Left lung (tissue), 14 donors: ENCODE data around the gene CA12. TPM values are rescaled to one million over a fixed set of nuclear protein-coding genes. Genes with fewer than 3 reads are reported as not detected.

ENCODE experiments used
- ATAC-seq: fragments of 200-7000 bp; cut with Tn5 transposase; one replicate; pipeline ENCODE4 v1.9.1; 2020; ENCODE audit warnings: moderate library complexity
- DNase-seq, 4 donors: peaks; one replicate each; pipeline ENCODE4 v3.0.0-alpha.2; 2013 to 2020
- H3K27ac ChIP-seq, 2 donors: fragments of 200-600 bp; sonication (generic) in 1 of 2; one replicate each; pipeline versions ENCODE4 v1.5.0 to v1.8.0; 2020 to 2021
- H3K27me3 ChIP-seq, 2 donors: fragments of 200-600 bp; sonication (generic) in 1 of 2; one replicate each; pipeline versions ENCODE4 v1.5.0 to v1.8.0; 2020 to 2021
- H3K36me3 ChIP-seq, 2 donors: fragments of 200-600 bp; sonication (generic) in 1 of 2; one replicate each; pipeline versions ENCODE4 v1.5.0 to v1.8.0; 2020 to 2021
- H3K4me1 ChIP-seq, 2 donors: fragments of 200-600 bp; one replicate each; pipeline ENCODE4 v1.8.0; 2021
- H3K4me3 ChIP-seq, 2 donors: fragments of 200-600 bp; sonication (generic) in 1 of 2; one replicate each; pipeline versions ENCODE4 v1.5.0 to v1.8.0; 2020 to 2021; ENCODE audit warnings: mild to moderate bottlenecking in 1 of 2
- H3K9me3 ChIP-seq, 2 donors: fragments of 200-600 bp; sonication (generic) in 1 of 2; one replicate each; pipeline versions ENCODE4 v1.5.0 to v1.8.0; 2020 to 2021
- CTCF ChIP-seq, 2 donors: fragments of 200-600 bp; sonication (generic) in 1 of 2; IDR thresholded peaks; one replicate each; pipeline versions ENCODE4 v1.5.0 to v1.8.0; 2021; ENCODE audit warnings: antibody characterized with exemption in 2 of 2
- intact Hi-C, 2 donors: fragments of 100-400 bp; cut with DNase I; formaldehyde crosslinking; loops; one replicate each; pipeline versions ENCODE4 v1.11.2 to v1.14.2; 2022
- long read RNA-seq, 12 donors: library from polyadenylated mRNA in 2 of 12; unstranded in 2 of 12; transcript quantifications; one replicate each; pipeline ENCODE4 v2.0.0 and lab custom pipeline, GENCODE V29; 2019 to 2026
- polyA plus RNA-seq, 6 donors: library from polyadenylated mRNA; unstranded; fragments of 120-200 nt; gene quantifications; one replicate each; pipeline ENCODE4 v1.2.1, GENCODE V29; 2013; ENCODE audit not compliant: insufficient read length in 6 of 6
- total RNA-seq, 2 donors: library from RNA; stranded (reverse); fragmentation: NEBNext Ultra II Directional; extraction: Animal tissue kit (Norgen Biotek cat#: 25700); gene quantifications; one replicate each; pipeline ENCODE4 v1.2.1, GENCODE V29; 2021
- donor health status: DM: no; HTN: yes; CAD: no.
- donor health status: DM: no; HTN: no; CAD: no.

CA12 gene
- total RNA-seq (10 to 100 TPM; 12.2 to 20.5 TPM), polyA plus RNA-seq (1 to 10 TPM; 1.6 to 7.9 (median 3.6) TPM)
- long read RNA-seq, donor 1 = 0 reads
- long read RNA-seq, donor 2, full-length matches to known transcripts = 1 of 1 reads
- long read RNA-seq, donor 2, partial matches to known transcripts = 0 of 1 reads
- long read RNA-seq, donor 2, other reads (novel, unspliced or antisense) = 0 of 1 reads
- long read RNA-seq, donor 3 = 0 reads
- long read RNA-seq, donor 4, full-length matches to known transcripts = 2 of 4 reads
- long read RNA-seq, donor 4, partial matches to known transcripts = 0 of 4 reads
- long read RNA-seq, donor 4, other reads (novel, unspliced or antisense) = 2 of 4 reads
- long read RNA-seq, donor 5 = 0 reads
- long read RNA-seq, donor 6 = 0 reads
- long read RNA-seq, donor 7, full-length matches to known transcripts = 1 of 1 reads
- long read RNA-seq, donor 7, partial matches to known transcripts = 0 of 1 reads
- long read RNA-seq, donor 7, other reads (novel, unspliced or antisense) = 0 of 1 reads
- long read RNA-seq, donor 8 = 0 reads
- long read RNA-seq, donor 9 = 0 reads
- long read RNA-seq, donor 10, full-length matches to known transcripts = 3 of 4 reads
- long read RNA-seq, donor 10, partial matches to known transcripts = 0 of 4 reads
- long read RNA-seq, donor 10, other reads (novel, unspliced or antisense) = 1 of 4 reads
- long read RNA-seq, donor 11 = 0 reads
- long read RNA-seq, donor 12 = 0 reads

- peak within 1 kb of the TSS; percentile 31 to 34 for H3K4me3 ChIP-seq
- H3K36me3 ChIP-seq = no peaks in the 10 kb centered on the region
- intact Hi-C loops = no loop called here
- ATAC-seq (peak; percentile 79), DNase-seq (peak in 3 of 4 donors; percentile 31 to 87 (median 39))
- no peak within 1 kb of the TSS for H3K27ac ChIP-seq
- no peak for TF ChIP-seq CTCF (IDR thresholded peaks at IDR 0.05)
- no peaks in the 10 kb centered on the region for H3K9me3 ChIP-seq
- peaks cover 0 to 21% of the 10 kb centered on the region in 2 donors for H3K4me1 ChIP-seq
- H3K27me3 ChIP-seq = peaks cover 3 to 59% of the 10 kb centered on the region in 2 donors
Measured at GRCh38 chr15:63381301-63382204, at the start of gene CA12. Gene CA12 (minus strand): TSS chr15:63381846. CDS start chr15:63381720, 126 bp downstream.

- Histone ChIP-seq H3K27me3 (no peaks in the 10 kb centered on the region), H3K4me3 (no peak overlapping the region), H3K4me1 (no peaks in the 10 kb centered on the region), H3K27ac (no peak overlapping the region), H3K9me3 (no peaks in the 10 kb centered on the region), H3K36me3 (no peaks in the 10 kb centered on the region)
- ATAC-seq (no peak), DNase-seq (no peak)
- intact Hi-C loops = no loop called here
- TF ChIP-seq CTCF (IDR thresholded peaks at IDR 0.05) = no peak
Measured at GRCh38 chr15:63430766-63431451, 49.3 kb upstream of the CA12 start.

GRCh38 chr15:63426552-63426951 is 44.9 kb upstream of the CA12 start:
- no peaks in the 10 kb centered on the region for H3K27me3 ChIP-seq
- H3K9me3 ChIP-seq = no peaks in the 10 kb centered on the region
- H3K4me1 ChIP-seq = no peaks in the 10 kb centered on the region
- intact Hi-C loops = no loop called here
- no peak overlapping the region for H3K4me3 ChIP-seq
- ATAC-seq = no peak
- TF ChIP-seq CTCF (IDR thresholded peaks at IDR 0.05) = no peak
- no peak for DNase-seq
- H3K36me3 ChIP-seq = no peaks in the 10 kb centered on the region
- H3K27ac ChIP-seq = no peak overlapping the region

- TF ChIP-seq CTCF (IDR thresholded peaks at IDR 0.05) = no peak
- ATAC-seq = no peak
- intact Hi-C loops = no loop called here
Measured at GRCh38 chr15:63425426-63425985, 43.9 kb upstream of the CA12 start.

More at GRCh38 chr15:63425426-63425985, 43.9 kb upstream of the CA12 start:
- H3K4me1 ChIP-seq = no peaks in the 10 kb centered on the region
- no peaks in the 10 kb centered on the region for H3K9me3 ChIP-seq
- H3K4me3 ChIP-seq = no peak overlapping the region
- H3K27me3 ChIP-seq = no peaks in the 10 kb centered on the region
- no peak for DNase-seq
- H3K27ac ChIP-seq = no peak overlapping the region
- no peaks in the 10 kb centered on the region for H3K36me3 ChIP-seq
